Stimulated activated CD8-positive, alpha-beta memory T cell treated with anti-CD3 and anti-CD28 coated beads, Interleukin-4, amount 100 ng/mL, for 48 hours (primary cell): ENCODE data around the gene DTX3L.

Experiments used
- DNase-seq: peaks from one replicate; pipeline ENCODE4 v3.0.0-alpha.2; 2020

The DTX3L gene

GRCh38 chr3:122564155-122564912 lies at the start of gene DTX3L, which contains the start of gene PARP9:
DTX3L (plus strand) TSS chr3:122564338; CDS start chr3:122564427, 89 bp downstream.
PARP9 (minus strand) TSS chr3:122564300; CDS start chr3:122559620, 4,680 bp downstream.
- DNase-seq = peak; percentile 84

DNA sequence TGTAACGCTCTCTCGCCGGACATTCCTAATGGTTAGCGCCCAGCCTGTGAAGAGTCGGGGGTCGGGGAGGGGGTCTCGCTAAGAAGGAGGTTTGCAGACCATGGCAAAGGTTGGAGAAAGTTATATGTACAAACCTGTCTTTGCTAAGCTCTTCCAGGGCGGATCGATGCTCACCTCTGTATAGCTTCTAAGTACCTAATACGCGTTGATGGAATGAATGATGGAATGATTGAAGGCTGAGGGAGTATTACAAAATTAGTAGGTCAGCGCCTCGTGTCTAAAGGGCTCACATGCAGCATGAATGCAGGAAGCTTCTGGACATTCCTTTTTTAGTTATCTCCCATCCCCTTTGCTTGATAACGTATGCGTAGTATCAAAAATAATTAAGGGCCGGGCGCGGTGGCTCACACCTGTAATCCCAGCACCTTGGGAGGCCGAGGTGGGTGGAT lies 49.1 kb upstream of the DTX3L start:
- no peak for DNase-seq

DNA sequence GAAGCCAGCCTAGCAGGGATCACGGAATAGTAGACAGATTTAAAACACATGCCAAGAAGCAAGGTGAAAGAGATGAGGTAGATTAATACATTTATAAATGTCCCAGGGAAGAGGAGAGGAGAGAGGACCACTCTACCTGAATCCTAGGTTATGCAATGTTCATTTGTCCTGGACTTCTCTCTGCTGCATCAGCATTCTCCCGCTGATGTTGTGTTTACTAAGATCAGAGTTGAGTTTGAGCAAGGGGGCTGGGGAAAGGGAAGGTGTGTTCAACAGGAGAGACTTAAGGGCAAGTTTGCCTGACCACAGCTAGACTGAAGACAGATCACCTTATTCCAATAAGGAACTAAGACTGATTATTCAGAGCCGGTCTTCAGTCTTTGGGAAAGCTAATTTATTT lies 48.3 kb upstream of the DTX3L start:
- DNase-seq = no peak

DNA sequence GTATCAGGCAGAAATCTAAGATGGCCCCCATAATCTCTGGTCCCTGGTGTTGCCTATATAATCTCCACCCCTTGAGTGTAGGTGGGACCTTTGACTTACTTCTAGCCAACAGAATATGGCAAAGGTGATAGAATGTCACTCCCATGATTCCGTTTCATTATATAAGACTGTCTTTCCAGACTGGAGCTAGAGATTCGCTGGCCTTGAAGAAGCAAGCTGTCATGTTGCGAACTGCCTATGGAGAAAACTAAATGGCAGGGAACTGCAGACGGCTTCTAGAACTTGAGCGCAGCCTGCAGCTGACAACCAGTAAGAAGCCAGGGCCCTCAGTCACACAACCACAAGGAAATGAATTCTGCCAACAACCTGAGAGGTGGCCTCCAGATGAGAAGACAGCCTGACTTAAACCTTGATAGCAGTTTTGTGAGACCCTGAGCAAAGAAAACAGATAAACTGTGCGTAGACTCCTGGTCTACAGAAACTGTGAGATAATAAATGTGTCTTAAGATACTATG lies 47.2 kb upstream of the DTX3L start:
- DNase-seq = no peak

GRCh38 chr3:122519693-122520092 lies 44.4 kb upstream of the DTX3L start:
- DNase-seq = no peak

GRCh38 chr3:122520861-122521260 lies 43.3 kb upstream of the DTX3L start:
- no peak for DNase-seq

- no peak for DNase-seq
Observed at GRCh38 chr3:122523317-122523716, 40.8 kb upstream of the DTX3L start.

DNA sequence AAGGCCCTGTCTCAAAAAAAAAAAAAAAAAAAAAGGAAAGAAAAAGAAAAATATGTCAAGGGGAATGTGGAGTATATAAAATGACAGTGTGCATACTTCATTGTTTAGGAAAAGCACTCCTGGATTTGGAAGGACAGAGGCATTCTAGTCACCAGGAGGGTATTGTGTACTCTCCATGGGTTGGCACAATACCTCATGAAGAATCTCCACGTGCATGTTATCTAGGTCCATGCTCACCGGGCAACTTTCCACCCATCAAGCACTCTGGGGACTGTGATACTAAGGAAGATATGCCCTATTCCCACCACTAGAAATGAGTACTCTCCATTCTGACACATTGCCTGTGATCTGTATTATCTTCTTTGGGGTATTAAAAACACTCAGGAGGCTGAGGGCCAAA lies 34.0 kb upstream of the DTX3L start:
- no peak for DNase-seq

DNA sequence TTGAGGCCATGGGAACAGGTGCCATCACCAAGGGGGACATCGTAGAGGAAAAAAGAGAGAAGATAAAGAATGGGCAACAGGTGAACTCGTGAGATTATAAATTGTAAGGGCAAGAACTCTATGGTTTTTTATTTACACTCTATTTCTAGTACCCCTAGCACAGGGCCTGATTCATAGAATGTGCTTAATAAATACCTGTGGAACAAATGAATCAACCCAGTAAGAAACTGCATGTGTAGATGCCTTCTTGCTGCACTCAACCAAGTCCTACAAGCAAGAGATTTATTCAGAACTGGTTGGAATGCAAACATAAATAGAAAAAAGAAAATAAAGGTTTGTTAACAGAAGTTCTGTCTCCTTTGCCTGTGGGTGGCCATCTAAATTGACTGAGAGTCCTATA lies 30.7 kb upstream of the DTX3L start:
- DNase-seq = no peak

- peak; percentile 48 for DNase-seq
Observed at GRCh38 chr3:122533931-122534334, 30.2 kb upstream of the DTX3L start.

- DNase-seq = no peak
Observed at GRCh38 chr3:122535964-122536631, 28.0 kb upstream of the DTX3L start.

DNA sequence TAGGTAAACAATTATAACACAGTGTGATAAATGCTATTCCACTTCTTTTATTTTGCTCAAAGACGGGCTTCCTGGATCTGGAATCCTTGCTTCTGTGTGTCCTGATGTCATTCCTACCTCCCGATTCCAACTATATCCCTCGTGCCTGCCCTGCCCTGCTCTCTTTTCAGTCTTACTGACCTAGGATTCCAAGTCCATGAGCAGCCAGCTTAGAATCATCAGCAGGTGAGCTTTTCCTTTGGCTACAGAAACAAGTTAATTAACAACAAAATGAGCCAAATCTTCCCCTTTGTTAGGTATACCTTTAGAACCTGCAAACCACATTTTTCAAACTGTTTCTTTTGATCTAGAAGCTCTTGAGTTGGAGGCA lies 27.5 kb upstream of the DTX3L start:
- DNase-seq = no peak

- no peak for DNase-seq
Observed at GRCh38 chr3:122538956-122539490, 25.1 kb upstream of the DTX3L start.

DNA sequence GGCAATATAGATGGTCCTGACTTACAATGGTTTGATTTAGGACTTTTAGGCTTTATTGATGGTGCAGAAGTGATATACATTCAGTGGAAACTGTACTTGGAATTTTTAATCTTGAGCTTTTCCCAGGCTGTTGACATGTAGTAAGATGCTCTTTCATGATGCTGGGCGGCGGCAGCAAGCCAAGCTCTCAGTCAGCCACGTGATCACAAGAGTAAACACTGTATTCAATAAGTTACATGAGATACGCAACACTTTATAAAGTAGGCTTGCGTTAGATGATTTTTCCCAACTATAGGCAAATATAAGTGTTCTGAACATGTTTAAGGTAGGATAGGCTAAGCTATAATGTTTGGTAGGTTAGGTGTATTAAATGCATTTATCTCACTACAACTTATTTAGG lies 18.0 kb upstream of the DTX3L start:
- DNase-seq = no peak

GRCh38 chr3:122548076-122548475 lies 16.1 kb upstream of the DTX3L start:
- DNase-seq = no peak

- no peak for DNase-seq
Observed at GRCh38 chr3:122548619-122549018, 15.5 kb upstream of the DTX3L start.

DNA sequence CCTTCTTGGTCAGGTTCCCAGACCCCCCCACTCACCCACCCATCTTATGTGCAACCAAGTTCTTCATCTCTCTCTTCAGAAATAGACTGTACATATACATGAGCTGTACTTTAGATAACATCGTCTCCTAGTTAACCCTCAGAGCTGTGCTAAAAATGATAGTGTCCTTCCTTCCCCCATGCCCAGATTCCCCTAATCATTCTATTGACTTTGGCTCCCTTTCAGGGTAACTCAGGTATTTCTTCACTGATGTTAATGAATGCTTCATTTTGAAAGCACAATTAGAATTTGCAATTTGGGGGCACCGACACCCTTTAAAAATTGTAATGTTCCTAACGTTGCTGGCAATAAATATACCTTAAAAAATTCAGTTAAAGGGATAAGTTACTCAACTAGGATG lies 11.0 kb upstream of the DTX3L start:
- DNase-seq = no peak

- DNase-seq = no peak
Observed at GRCh38 chr3:122555275-122556071, 8.7 kb upstream of the DTX3L start.

DNA sequence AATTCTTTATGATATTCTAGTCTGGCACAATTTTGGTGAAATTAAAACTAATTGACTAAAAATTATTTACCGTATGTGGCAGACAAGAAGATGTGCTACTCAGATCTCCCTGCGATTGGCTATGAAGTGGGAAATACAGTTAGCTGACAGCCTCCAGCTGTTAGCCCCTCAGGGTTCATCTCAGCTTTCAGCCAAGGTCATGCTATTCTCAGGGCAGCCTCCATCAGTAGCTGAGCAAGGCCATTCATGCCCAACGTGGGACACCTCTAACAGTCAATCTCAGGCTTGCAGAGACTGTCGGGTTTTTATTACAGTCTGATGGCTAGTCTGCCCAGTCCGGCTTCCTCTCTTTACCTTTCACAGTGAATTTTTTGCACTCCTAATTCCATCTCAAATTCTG lies 6.8 kb upstream of the DTX3L start:
- DNase-seq = no peak

- DNase-seq = no peak
Observed at GRCh38 chr3:122558605-122559004, 5.5 kb upstream of the DTX3L start.

- no peak for DNase-seq
Observed at GRCh38 chr3:122559906-122560305, 4.2 kb upstream of the DTX3L start.

- DNase-seq = peak; percentile 57
Observed at GRCh38 chr3:122560680-122561079, 3.5 kb upstream of the DTX3L start.
